PC-3 (cell line): Measurements from ENCODE around the gene TMEM213.

Experiments used
- CTCF ChIP-seq: fragments of 300-600 bp; sonication (generic); conservative IDR thresholded peaks from 2 replicates; pipeline ENCODE4 v1.5.1; 2017; ENCODE audit warnings: antibody characterized with exemption, low read depth, mild to moderate bottlenecking, low read length
- EZH2 ChIP-seq: fragments of 300-600 bp; sonication (generic); IDR thresholded peaks from one replicate; pipeline ENCODE4 v1.6.1; 2017; ENCODE audit warnings: antibody characterized with exemption, mild to moderate bottlenecking, low read length; ENCODE audit not compliant: unreplicated experiment
- EZH2phosphoT487 ChIP-seq: fragments of 300-600 bp; sonication (generic); IDR thresholded peaks from 2 replicates; pipeline ENCODE4 v1.6.1; 2018; ENCODE audit warnings: mild to moderate bottlenecking, antibody characterized with exemption, low read length, borderline replicate concordance

DNA sequence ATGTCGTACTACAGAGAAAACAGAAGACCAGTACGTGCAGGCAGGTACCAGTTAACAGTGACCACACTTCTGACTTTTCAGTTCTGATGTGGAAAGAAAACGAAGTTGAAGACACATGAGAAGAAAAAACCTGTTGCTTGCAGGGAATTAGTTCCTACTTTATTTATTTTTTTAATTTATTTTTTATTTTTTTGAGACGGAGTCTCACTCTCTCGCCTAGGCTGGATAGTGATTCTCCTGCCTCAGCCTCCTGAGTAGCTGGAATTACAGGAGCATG is 74.0 kb downstream of the TMEM213 start:
- TF ChIP-seq EZH2 (no peak), CTCF (no peak), EZH2phosphoT487 (no peak)
